Activated CD4-positive, alpha-beta T cell treated with anti-CD3 and anti-CD28 coated beads, Interleukin-2, amount 10 ng/mL, durations not matched to agents 24 days and 14 days (primary cell): ENCODE data around the gene RYK. TPM values are rescaled to one million over a fixed set of nuclear protein-coding genes. Genes with fewer than 3 reads are reported as not detected.

ENCODE experiments used
- DNase-seq: peaks from one replicate; pipeline ENCODE4 v3.0.0; 2022
- H3K27ac Mint-ChIP-seq: one replicate; pipeline ENCODE4 v1.8.0; 2022; ENCODE audit warnings: mild to moderate bottlenecking, mixed read lengths
- H3K27me3 Mint-ChIP-seq: one replicate; pipeline ENCODE4 v1.8.0; 2022; ENCODE audit warnings: mixed read lengths
- H3K36me3 Mint-ChIP-seq: one replicate; pipeline ENCODE4 v1.8.0; 2022; ENCODE audit warnings: low read depth, mild to moderate bottlenecking, mixed read lengths
- H3K4me1 Mint-ChIP-seq: one replicate; pipeline ENCODE4 v1.8.0; 2021; ENCODE audit warnings: mixed read lengths
- H3K4me3 Mint-ChIP-seq: one replicate; pipeline ENCODE4 v1.8.0; 2022; ENCODE audit warnings: mild to moderate bottlenecking, moderate library complexity, mixed read lengths
- H3K9me3 Mint-ChIP-seq: one replicate; pipeline ENCODE4 v1.8.0; 2021; ENCODE audit warnings: mixed read lengths
- intact Hi-C: fragments of 100-400 bp; cut with micrococcal nuclease; formaldehyde crosslinking; loops from one replicate; pipeline ENCODE4 v1.15.1; 2023
- total RNA-seq: library from RNA; stranded (reverse); gene quantifications from 2 replicates; pipeline ENCODE4 v1.2.3, GENCODE V29; 2022

RYK gene
- total RNA-seq, 1 donor from 2014 or later = 17.2 TPM

DNA sequence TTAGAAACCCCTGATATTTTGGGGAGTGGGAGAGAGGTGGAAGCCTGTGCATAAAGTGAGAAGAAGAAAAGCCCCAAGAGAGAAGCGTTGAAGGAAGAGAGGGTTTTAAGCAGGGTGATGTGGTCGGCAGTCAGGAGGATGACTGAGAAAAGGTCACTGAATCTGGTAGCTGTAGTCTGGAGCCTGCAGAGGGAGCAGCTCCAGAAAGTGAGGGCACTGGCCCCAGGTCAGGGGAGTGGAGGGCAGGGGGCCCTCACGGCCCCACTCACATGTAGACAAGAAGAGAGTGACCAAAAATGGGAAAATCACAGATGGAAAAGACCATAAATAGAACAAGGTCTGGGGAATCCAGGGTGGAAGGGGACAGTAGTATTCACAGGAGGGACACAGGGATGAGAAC lies 105.5 kb downstream of the RYK start:
- H3K4me3 Mint-ChIP-seq = no peak overlapping the region
- no peaks in the 10 kb centered on the region for H3K27me3 Mint-ChIP-seq
- intact Hi-C loops = no loop called here
- H3K9me3 Mint-ChIP-seq = no peaks in the 10 kb centered on the region
- DNase-seq = no peak
- no peaks in the 10 kb centered on the region for H3K4me1 Mint-ChIP-seq
- H3K27ac Mint-ChIP-seq = no peak overlapping the region
- no peaks in the 10 kb centered on the region for H3K36me3 Mint-ChIP-seq

DNA sequence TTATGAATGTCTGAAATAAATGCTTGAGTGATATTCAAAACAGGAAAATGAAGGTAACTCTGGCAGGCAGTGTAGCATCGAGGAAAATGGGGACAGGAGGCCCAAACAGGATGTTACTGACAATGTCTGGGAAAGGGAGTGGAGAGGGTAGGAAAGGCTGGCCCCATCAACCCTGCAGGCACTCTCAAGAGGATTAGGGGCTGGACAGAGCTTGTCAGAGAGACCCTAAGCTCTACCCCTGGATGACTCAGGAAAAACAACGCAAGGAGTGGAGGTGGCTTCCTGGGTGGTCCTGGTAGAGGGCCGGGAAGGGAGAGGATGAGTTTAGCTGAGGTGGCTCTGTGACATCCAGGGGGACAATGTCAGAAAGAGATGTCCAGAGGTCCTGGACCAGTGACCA lies 106.0 kb downstream of the RYK start:
- H3K27ac Mint-ChIP-seq = no peak overlapping the region

DNA sequence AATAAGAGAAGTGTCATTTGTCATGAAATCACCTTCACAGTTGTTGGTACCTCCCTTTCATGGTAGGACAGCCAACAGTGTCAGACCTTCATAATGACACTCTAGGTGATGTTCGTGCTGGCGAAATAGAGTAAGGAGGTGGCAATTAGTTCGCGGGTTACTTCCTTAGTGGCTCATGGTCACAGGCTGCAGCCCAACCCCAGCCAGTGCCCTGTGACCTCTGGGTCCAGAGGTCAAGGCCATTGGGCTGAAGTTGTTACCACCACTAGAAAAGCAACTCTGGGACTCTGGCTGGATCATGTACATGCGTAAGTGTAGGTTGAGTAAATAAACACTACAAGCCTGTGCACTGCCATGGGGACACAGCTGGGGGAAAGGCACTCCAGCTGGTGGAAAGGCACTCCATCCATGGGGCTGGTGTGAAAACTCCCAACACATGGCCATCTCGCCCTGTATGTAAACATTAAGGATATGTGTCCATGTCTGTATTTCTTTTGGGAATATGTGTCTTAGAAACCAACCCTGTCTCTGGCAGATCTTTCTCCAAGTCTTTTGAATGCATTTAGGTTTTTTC lies 106.7 kb downstream of the RYK start:
- no peak overlapping the region for H3K27ac Mint-ChIP-seq
- H3K9me3 Mint-ChIP-seq = no peaks in the 10 kb centered on the region
- no peaks in the 10 kb centered on the region for H3K27me3 Mint-ChIP-seq
- DNase-seq = no peak
- no peaks in the 10 kb centered on the region for H3K36me3 Mint-ChIP-seq
- H3K4me3 Mint-ChIP-seq = no peak overlapping the region
- intact Hi-C loops = no loop called here
- H3K4me1 Mint-ChIP-seq = no peaks in the 10 kb centered on the region

More for the DNA sequence above, 106.0 kb downstream of the RYK start:
- no peaks in the 10 kb centered on the region for H3K4me1 Mint-ChIP-seq
- intact Hi-C loops = no loop called here
- no peak overlapping the region for H3K4me3 Mint-ChIP-seq
- H3K36me3 Mint-ChIP-seq = no peaks in the 10 kb centered on the region
- no peaks in the 10 kb centered on the region for H3K9me3 Mint-ChIP-seq
- H3K27me3 Mint-ChIP-seq = no peaks in the 10 kb centered on the region
- no peak for DNase-seq

DNA sequence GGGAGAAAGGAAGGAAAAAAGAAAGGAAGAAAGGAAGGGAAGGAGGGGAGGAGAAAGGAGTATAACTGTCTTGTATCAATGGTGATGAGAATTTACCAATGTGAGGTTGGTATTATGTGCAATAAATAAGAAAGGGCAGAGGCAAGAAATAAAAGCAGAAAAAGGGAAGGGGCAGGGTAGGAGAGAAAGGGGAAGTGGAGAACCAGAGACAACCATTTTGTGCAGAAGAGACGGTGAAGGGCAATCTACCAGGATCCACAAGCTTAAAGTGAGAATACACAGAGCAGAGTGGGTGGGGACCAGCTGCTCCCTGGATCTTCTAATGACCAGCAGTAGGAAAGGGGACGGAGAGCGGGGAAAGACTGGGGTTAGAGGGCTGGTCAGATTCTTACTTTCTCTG lies 114.1 kb downstream of the RYK start:
- Mint-ChIP-seq H3K4me3 (no peak overlapping the region), H3K9me3 (peaks cover 6% of the 10 kb centered on the region), H3K27ac (no peak overlapping the region), H3K4me1 (no peaks in the 10 kb centered on the region), H3K36me3 (no peaks in the 10 kb centered on the region), H3K27me3 (no peaks in the 10 kb centered on the region)
- intact Hi-C loops = no loop called here
- DNase-seq = no peak

DNA sequence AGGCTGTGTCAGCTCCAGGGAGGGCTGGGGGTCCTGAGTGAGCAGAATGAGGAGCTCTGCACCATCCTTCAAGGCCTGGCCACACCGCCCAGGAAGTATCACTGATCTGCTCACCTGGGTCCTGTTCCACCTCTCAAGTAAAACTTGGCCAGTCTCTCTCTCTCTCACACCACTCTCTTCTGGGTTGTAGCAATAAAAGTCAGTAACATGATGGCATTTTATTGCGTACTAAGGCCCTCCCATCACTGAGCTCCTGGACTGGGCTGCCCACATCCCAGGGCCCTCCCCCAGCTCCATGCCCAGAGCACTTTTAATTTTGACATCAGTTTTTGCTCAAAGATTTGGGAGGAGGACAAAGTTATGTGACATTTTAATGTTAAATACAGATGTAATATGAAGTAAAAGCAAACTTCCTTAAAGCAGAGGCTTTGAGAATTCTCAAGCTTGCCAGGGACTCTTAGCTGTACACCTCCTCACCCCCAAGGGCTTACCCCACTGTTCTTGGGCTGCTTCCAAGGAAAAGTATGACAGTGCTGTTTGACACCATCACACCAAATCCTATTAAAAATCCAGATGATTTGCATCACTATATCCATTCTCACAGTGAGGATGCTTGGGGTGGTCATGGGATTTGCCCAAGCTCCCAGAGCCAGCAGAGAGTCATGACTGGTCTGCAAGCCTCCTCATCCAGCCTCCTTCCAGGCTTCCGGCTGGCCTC lies 115.8 kb downstream of the RYK start:
- Mint-ChIP-seq H3K4me1 (no peaks in the 10 kb centered on the region), H3K36me3 (no peaks in the 10 kb centered on the region), H3K27ac (no peak overlapping the region), H3K27me3 (no peaks in the 10 kb centered on the region), H3K4me3 (no peak overlapping the region), H3K9me3 (peaks cover 13% of the 10 kb centered on the region)
- no peak for DNase-seq
- intact Hi-C loops = no loop called here

DNA sequence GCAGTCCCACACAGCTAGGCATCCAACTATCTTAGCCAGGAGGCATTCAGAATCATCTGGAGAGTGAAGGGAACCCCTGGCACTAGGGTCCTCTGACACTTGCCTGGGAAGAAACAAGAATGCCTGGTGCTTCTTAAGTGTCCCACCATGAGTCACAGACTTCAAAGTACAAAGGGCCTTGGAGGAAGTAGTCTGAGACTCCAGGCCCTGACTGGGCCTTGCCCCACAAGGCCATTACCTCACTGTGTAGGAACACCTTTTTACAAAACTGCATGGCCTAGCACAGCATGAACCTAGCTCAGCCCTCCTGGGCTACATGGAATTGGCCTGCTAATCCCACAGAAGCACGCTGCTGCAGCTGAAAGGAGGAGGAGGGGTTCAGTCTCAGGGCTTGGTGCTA lies 116.4 kb downstream of the RYK start:
- Mint-ChIP-seq H3K9me3 (peaks cover 13% of the 10 kb centered on the region), H3K27me3 (no peaks in the 10 kb centered on the region), H3K4me3 (no peak overlapping the region), H3K27ac (no peak overlapping the region), H3K4me1 (no peaks in the 10 kb centered on the region), H3K36me3 (no peaks in the 10 kb centered on the region)
- intact Hi-C loops = no loop called here
- DNase-seq = no peak

DNA sequence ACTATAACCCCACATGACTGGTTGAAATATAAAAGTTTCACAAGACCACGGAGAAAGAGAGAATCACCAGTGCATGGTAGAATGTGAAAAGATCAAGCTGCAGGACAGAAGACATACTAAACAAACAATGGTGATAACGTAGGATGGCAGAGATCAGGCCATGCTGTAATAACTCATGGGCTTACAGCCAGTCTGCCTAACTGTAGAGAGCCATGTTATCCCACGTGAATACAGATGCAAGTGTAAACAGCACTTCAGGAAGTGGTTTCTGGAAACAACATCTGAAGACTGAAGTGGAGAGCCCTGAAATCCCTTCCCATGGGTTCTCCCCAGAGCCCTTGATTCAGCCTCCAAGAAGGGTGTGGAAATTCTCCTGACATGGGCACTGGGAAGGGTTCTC lies 117.7 kb downstream of the RYK start:
- intact Hi-C loops = no loop called here
- Mint-ChIP-seq H3K27ac (no peak overlapping the region), H3K4me1 (no peaks in the 10 kb centered on the region), H3K27me3 (no peaks in the 10 kb centered on the region), H3K4me3 (no peak overlapping the region), H3K9me3 (peaks cover 7% of the 10 kb centered on the region), H3K36me3 (no peaks in the 10 kb centered on the region)
- DNase-seq = no peak

DNA sequence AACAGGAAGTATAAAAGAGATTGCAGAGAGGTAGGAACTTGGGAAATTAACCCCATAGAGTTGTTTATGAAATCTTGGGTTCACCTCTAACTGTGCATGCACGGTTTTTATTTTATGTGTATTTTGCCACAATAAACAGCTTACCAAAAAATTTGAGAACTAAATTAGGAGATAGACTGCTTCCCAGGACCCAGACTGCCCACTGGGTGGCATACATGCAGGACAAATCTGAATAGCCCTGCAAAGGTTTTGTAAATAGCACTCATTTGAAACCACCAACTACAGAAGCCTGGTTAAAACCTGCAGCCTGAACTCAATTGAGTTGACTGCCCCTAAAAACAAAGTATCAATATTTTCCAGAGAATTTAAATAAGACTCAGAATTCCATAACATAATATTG lies 124.5 kb downstream of the RYK start:
- no peak overlapping the region for H3K4me3 Mint-ChIP-seq
- H3K4me1 Mint-ChIP-seq = no peaks in the 10 kb centered on the region
- peaks cover 1% of the 10 kb centered on the region for H3K27me3 Mint-ChIP-seq
- intact Hi-C loops = no loop called here
- H3K36me3 Mint-ChIP-seq = no peaks in the 10 kb centered on the region
- peaks cover 17% of the 10 kb centered on the region for H3K9me3 Mint-ChIP-seq
- no peak for DNase-seq
- no peak overlapping the region for H3K27ac Mint-ChIP-seq

DNA sequence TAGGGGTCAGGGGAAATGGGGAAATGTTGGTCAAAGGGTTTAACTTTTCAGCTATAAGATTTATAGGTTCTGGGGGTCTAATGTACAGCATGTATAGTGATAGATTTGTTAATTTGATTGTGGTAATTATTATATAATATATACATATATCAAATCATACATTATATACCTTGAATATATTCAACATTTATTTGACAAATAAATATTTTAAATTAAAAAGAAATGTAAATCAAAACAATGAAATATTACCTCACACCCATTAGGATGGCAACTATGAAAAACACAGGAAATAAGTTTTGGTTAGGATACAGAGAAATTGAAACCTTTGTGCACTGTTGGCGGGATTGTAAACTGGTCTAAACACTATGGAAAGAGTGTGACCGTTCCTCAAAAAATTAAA lies 135.9 kb downstream of the RYK start:
- H3K4me3 Mint-ChIP-seq = no peak overlapping the region
- H3K4me1 Mint-ChIP-seq = no peaks in the 10 kb centered on the region
- peaks cover 4% of the 10 kb centered on the region for H3K9me3 Mint-ChIP-seq
- intact Hi-C loops = no loop called here
- peaks cover 2% of the 10 kb centered on the region for H3K27me3 Mint-ChIP-seq
- no peaks in the 10 kb centered on the region for H3K36me3 Mint-ChIP-seq
- no peak for DNase-seq
- H3K27ac Mint-ChIP-seq = no peak overlapping the region

DNA sequence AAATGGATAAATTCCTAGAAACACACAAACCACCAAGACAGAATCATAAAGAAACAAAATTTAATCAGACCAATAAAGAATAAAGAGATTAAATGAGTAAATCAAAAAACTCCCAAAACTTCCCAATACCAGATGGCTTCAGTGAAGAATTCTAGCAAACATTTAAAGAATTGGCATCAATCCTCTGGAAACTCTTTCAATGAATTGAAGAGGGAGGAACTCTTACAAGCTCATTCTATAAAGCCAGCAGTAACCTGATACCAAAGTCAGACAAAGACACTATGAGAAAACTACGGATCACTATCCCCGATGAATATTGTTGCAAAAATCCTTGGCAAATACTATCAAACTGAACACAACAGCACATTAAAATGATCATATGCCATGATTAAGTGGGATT lies 139.0 kb downstream of the RYK start:
- no peaks in the 10 kb centered on the region for H3K4me1 Mint-ChIP-seq
- no peak overlapping the region for H3K27ac Mint-ChIP-seq
- no peak for DNase-seq
- no peak overlapping the region for H3K4me3 Mint-ChIP-seq
- no peaks in the 10 kb centered on the region for H3K9me3 Mint-ChIP-seq
- intact Hi-C loops = no loop called here
- peaks cover 2% of the 10 kb centered on the region for H3K27me3 Mint-ChIP-seq
- no peaks in the 10 kb centered on the region for H3K36me3 Mint-ChIP-seq

DNA sequence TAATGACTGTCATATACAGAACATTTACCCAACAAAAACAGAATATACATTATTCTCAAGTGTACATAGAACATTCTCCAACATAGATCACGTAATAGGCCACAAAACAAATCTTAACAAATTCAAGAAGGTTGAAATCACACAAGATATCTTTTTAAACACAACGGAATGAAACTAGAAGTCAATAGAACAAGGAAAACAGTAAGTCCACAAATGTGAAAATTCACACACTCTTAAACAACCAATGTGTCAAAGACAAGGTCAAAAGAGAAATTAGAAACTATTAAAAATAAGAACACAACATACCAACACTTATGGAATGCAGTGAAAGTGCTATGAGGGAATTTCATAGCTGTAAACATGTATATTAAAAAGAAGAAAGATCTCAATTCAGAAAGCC lies 139.7 kb downstream of the RYK start:
- no peaks in the 10 kb centered on the region for H3K36me3 Mint-ChIP-seq
- H3K9me3 Mint-ChIP-seq = no peaks in the 10 kb centered on the region
- peaks cover 2% of the 10 kb centered on the region for H3K27me3 Mint-ChIP-seq
- no peak overlapping the region for H3K27ac Mint-ChIP-seq
- DNase-seq = no peak
- intact Hi-C loops = no loop called here
- H3K4me3 Mint-ChIP-seq = no peak overlapping the region
- H3K4me1 Mint-ChIP-seq = no peaks in the 10 kb centered on the region

Other genes starting within 250 kb of the RYK start
- not detected in 2 replicates for gene SLCO2A1, start 220.9 kb downstream of the RYK start, total RNA-seq
- gene AMOTL2, start 123.6 kb upstream of the RYK start, total RNA-seq = not detected in 2 replicates
- 29.7 and 30.0 TPM in 2 replicates for gene ANAPC13, start 235.1 kb upstream of the RYK start, total RNA-seq
- 18.6 and 20.5 TPM in 2 replicates for gene CEP63, start 235.2 kb upstream of the RYK start, total RNA-seq